Stomach (tissue), 4 donors: ENCODE data around the gene SOX10.

Source experiments
- POLR2A ChIP-seq, 4 donors: fragments of 450-650 bp; IDR thresholded peaks; one replicate each; pipeline ENCODE4 v1.6.1; 2016; ENCODE audit warnings: antibody characterized with exemption in 4 of 4, control low read depth in 2 of 4, mild to moderate bottlenecking in 1 of 4, moderate library complexity in 1 of 4
- TF ChIP-seq, protein P1 (sequence below), 7 experiments: fragments of 450-650 bp in 4 of 7; fragments of 200-600 bp in 3 of 7; sonication (generic) in 3 of 7; IDR thresholded peaks; one replicate each; pipeline ENCODE4 v1.5.1; 2016 to 2019; ENCODE audit warnings: antibody characterized with exemption in 7 of 7, control low read depth in 2 of 7, mild to moderate bottlenecking in 1 of 7

- TF ChIP-seq, protein P1, sequence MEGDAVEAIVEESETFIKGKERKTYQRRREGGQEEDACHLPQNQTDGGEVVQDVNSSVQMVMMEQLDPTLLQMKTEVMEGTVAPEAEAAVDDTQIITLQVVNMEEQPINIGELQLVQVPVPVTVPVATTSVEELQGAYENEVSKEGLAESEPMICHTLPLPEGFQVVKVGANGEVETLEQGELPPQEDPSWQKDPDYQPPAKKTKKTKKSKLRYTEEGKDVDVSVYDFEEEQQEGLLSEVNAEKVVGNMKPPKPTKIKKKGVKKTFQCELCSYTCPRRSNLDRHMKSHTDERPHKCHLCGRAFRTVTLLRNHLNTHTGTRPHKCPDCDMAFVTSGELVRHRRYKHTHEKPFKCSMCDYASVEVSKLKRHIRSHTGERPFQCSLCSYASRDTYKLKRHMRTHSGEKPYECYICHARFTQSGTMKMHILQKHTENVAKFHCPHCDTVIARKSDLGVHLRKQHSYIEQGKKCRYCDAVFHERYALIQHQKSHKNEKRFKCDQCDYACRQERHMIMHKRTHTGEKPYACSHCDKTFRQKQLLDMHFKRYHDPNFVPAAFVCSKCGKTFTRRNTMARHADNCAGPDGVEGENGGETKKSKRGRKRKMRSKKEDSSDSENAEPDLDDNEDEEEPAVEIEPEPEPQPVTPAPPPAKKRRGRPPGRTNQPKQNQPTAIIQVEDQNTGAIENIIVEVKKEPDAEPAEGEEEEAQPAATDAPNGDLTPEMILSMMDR (IDR thresholded peaks at IDR 0.05), result no peak
- no peak for TF ChIP-seq POLR2A (IDR thresholded peaks at IDR 0.05)
Measured at GRCh38 chr22:37990301-37990700, 5.9 kb upstream of the SOX10 start.
